Measurements from ENCODE around the gene LMF1.

LMF1 gene

DNA sequence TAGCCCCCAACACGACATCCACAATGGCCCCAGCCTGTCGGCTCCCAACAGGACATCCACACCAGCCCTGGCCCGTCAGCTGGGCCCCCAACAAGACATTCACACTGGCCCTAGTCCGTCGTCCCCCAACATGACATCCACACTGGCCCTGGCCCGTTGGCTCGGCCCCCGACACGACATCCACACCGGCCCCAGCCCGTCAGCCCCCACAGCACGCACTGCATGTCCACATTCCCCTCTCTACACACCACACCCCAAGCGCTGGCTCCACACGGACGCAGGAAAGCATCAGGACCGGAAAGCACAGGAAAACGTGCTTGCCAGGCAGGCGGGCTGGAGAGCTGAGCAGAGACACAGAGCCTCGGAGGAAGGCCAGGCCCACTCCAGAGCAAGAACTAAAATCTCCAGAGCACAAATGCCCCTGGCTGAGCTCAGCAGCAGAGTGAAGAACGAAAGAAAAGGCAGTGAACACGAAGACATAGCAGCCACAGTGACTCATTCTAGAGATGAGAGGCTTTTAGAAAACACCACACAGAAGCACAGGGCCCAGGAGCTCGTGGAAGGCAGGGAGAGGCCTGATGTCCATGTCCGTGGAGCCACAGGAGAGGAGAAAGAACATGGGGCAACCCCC is 50.6 kb downstream of the LMF1 start:
- no peaks in the 10 kb centered on the region for H3K36me3 ChIP-seq
- no peak overlapping the region for H3K27ac ChIP-seq
- no peaks in the 10 kb centered on the region for H3K27me3 ChIP-seq (ENCODE audit: insufficient read depth, low read depth, severe bottlenecking)
- H3K4me3 ChIP-seq (ENCODE audit: low read depth, low read length), result no peak overlapping the region
- TF ChIP-seq, protein P1, sequence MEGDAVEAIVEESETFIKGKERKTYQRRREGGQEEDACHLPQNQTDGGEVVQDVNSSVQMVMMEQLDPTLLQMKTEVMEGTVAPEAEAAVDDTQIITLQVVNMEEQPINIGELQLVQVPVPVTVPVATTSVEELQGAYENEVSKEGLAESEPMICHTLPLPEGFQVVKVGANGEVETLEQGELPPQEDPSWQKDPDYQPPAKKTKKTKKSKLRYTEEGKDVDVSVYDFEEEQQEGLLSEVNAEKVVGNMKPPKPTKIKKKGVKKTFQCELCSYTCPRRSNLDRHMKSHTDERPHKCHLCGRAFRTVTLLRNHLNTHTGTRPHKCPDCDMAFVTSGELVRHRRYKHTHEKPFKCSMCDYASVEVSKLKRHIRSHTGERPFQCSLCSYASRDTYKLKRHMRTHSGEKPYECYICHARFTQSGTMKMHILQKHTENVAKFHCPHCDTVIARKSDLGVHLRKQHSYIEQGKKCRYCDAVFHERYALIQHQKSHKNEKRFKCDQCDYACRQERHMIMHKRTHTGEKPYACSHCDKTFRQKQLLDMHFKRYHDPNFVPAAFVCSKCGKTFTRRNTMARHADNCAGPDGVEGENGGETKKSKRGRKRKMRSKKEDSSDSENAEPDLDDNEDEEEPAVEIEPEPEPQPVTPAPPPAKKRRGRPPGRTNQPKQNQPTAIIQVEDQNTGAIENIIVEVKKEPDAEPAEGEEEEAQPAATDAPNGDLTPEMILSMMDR (IDR thresholded peaks at IDR 0.05; ENCODE audit: low read depth, low read length), result no peak
- no peak for DNase-seq
- H3K9me3 ChIP-seq (ENCODE audit: severe bottlenecking), result peaks cover 7% of the 10 kb centered on the region

DNA sequence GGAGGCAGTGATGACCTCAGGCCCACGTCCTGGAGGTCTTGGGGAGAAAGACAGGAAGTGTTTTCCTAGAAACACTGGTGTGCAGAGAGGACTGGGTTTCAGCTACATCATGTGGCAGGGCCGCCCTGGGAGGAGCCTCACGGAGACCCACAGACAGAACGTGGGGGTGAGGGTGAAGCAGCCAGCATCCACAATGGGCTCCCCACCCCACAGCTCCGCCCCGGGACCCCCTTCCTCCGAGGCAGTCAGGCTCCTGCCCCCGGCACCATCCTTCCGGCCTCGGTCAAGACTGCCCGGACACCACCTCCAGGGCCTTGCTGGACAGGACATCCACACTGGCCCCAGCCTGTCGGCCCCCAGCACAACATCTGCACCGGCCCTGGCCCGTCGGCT is 51.1 kb downstream of the LMF1 start:
- Histone ChIP-seq H3K9me3 (ENCODE audit: severe bottlenecking) (peaks cover 7% of the 10 kb centered on the region), H3K27me3 (ENCODE audit: insufficient read depth, low read depth, severe bottlenecking) (no peaks in the 10 kb centered on the region), H3K36me3 (no peaks in the 10 kb centered on the region), H3K27ac (no peak overlapping the region), H3K4me3 (ENCODE audit: low read depth, low read length) (no peak overlapping the region)
- no peak for DNase-seq
- TF ChIP-seq, protein P1 (IDR thresholded peaks at IDR 0.05; ENCODE audit: low read depth, low read length), result no peak

DNA sequence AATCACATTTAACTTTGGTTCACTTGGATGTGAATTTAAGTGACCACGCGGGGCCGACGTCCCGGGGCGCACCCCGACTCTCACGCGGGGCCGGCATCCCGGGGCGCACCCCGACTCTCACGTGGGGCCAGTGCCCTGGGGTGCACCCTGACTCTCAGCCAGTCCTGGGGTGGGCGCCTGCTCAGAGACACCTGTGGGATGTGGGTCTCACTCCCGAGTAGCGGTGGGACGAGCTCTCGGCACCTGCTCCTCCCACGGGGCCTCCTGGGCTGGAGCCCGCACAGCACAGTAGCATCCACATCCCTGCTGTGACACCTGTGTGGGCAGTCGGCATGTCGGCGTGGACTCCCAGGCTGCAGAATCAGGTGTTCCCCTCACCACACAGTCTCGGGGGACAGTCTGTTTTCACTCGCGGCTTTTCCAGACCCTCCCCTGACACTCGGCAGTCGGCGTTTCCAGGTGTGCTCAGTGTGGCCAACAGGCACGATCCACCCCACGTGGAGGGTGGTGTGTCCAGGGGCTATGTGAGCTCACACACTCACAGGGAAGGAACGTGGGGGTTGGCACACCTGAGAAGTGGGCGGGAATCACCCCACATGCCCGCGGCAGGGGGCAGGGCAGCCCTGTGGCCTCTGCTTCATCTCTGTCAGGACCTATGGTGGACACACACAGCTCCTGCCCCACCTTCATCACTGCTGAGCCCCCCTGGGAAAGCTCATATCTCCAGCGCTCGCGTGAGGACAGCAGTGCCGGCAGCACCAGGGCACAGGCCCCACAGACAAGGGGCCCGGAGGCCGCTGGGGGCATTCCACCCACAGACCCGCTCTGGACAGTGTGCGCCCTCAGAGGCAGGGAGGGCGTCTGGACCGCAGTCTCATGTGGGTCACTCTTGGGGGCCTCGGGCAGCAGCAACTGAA is 51.8 kb downstream of the LMF1 start:
- Histone ChIP-seq H3K4me3 (ENCODE audit: low read depth, low read length) (no peak overlapping the region), H3K27me3 (ENCODE audit: insufficient read depth, low read depth, severe bottlenecking) (no peaks in the 10 kb centered on the region), H3K9me3 (ENCODE audit: severe bottlenecking) (peaks cover 7% of the 10 kb centered on the region), H3K36me3 (no peaks in the 10 kb centered on the region), H3K27ac (no peak overlapping the region)
- TF ChIP-seq, protein P1 (IDR thresholded peaks at IDR 0.05; ENCODE audit: low read depth, low read length), result no peak
- DNase-seq, result no peak

DNA sequence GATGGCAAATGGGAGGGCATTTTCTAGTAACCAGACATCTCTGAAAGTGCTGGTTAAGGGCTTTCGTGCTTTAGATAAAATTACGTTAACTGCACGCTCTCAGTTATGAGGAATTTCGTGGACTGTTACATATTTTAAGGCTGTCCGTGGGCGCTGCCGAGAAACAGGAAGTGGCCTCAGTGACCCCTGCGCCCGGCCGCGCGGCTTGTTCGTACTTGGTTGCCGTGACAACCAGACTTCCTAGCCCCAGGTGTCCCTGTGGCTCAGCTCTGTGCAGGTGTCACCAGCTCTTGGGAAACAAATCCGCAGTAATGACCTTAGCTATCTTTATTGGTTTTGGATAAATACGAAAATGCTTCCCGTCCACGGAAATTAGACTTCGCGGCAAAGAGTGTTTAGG is 52.7 kb downstream of the LMF1 start:
- no peak overlapping the region for H3K4me3 ChIP-seq (ENCODE audit: low read depth, low read length)
- H3K27ac ChIP-seq, result peak overlapping the region; percentile 16; the same call in 1 of the 2 replicates
- no peaks in the 10 kb centered on the region for H3K27me3 ChIP-seq (ENCODE audit: insufficient read depth, low read depth, severe bottlenecking)
- H3K36me3 ChIP-seq, result no peaks in the 10 kb centered on the region
- TF ChIP-seq, protein P1 (IDR thresholded peaks at IDR 0.05; ENCODE audit: low read depth, low read length), result no peak
- DNase-seq, result peak; percentile 76
- peaks cover under 1% of the 10 kb centered on the region for H3K9me3 ChIP-seq (ENCODE audit: severe bottlenecking)

DNA sequence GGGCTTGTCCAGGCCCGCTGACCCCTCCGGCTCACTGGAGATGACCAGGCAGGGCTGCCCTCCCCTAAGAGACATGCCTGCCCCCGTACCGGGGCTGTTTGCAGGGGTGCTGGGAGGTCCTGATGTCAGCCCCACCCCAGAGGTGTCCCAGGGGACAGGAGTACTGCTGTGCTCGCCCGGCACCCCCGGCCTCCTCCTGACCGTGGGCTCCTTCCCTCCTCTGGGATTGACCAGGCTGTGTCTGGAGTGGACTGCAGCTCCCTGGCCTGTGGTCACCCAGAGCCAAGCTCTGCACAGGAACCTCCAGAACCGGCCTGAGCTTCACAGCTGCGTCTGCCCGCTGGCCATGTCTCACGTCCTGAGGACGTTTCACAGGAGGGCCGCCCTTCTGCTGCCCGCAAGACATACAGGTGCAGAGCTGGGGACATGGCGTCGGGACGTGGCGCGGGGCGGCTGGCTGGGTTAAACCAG is 53.2 kb downstream of the LMF1 start:
- H3K27ac ChIP-seq, result 0 out of 2 replicates have a peak overlapping the region, but pooled peaks have one; percentile 16
- H3K36me3 ChIP-seq, result no peaks in the 10 kb centered on the region
- DNase-seq, result no peak
- TF ChIP-seq, protein P1 (IDR thresholded peaks at IDR 0.05; ENCODE audit: low read depth, low read length), result no peak
- no peaks in the 10 kb centered on the region for H3K9me3 ChIP-seq (ENCODE audit: severe bottlenecking)
- no peaks in the 10 kb centered on the region for H3K27me3 ChIP-seq (ENCODE audit: insufficient read depth, low read depth, severe bottlenecking)
- no peak overlapping the region for H3K4me3 ChIP-seq (ENCODE audit: low read depth, low read length)
